Measurements from ENCODE around the gene SEC14L1.
"Not testable (repeated sequence)": the region's sequence is repeated elsewhere in the genome, so short reads cannot be mapped to it uniquely, and the experiment has no call there.

SEC14L1 gene

GRCh38 chr17:77230436-77230830 lies 89.7 kb downstream of the SEC14L1 start:
- DNase-seq (ENCODE audit: insufficient read length, low spot score) (no peak), FAIRE-seq (no peak)

DNA sequence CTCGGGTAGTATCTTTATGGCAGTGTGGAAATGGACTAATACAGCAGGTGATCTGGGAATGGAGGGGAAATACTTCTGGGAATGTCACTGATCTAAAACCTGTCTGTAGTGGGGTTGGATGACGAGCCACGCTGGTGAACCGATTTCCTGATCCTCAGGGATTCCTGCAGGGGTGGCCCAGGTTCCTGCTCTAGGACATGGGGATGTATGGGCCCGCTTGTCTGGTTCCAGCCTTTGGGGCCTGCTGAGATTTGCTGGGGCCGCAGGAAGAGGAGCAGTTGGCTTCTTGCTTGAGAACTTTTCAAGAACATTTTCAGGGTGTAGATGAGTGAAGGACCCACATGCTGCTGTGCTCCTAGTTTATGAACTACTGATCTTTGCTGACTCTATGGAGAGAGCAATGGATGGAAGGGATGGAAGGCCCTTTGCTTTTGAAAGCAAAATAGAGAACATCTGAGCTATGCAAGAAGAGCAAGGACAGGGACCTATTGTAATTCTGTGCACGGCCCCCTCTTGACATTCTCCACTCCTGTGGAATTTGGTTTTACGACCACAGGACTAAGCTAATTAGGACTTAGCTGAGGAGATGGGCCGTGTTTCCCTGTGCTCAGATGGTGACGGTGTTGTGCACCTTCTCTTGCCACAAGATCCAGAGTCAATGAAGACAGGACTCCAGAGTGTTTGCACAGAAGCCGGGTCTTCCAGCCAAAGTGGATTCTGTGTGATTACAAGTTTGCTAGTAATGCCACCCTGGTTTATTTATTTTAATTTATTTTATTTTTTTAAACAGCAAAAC lies 90.5 kb downstream of the SEC14L1 start:
- FAIRE-seq (no peak), DNase-seq (ENCODE audit: insufficient read length, low spot score) (no peak)

DNA sequence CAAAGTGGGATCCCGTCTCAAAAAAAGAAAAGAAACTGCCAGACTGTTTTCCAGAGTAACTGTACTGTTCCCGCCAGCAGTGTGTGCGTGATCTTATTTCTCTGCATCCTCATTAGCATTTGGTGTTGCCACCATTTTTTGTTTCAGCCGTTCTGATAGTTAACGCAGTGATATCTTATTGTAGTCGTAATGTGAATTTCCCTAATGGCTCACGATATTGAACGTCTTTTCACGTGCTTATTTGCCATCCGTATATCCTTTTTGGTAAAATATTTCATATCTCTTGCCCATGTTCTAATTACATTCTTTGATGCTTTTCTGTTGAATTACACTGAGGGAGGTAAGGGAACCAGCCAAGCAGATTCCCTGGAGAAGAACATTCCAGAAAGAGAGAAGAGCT lies 92.4 kb downstream of the SEC14L1 start:
- FAIRE-seq: no peak
- no peak for DNase-seq (ENCODE audit: insufficient read length, low spot score)

DNA sequence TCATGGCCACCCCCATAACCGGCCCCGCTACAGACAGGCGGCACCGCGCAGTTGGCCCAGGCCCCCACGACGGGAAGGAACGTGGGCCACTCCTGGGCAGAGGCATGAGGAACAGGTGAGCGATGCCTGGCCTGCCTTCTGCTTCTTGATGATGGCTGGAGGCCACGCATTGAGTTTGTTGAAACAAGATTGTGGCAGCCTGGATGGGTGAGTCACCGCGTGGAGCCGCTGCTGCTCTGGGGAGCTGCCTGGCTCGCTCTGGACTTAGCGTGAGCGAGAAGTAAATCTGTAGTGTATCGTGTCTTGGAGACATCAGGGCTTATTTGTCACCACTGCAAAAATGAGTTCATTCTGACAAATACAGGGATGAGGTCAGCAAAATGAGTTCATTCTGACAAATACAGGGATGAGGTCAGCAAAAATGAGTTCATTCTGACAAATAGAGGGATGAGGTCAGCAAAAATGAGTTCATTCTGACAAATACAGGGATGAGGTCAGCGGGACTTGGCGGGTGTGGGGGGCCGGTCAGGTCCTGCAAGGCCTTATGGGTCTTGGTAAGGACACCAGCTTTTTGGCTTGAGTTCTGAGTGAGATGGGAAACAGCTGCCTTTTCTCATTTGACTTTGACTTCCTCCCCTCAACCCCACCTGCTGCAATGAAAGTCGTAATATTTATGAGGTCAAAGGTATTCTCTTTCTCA lies 93.0 kb downstream of the SEC14L1 start:
- peak; percentile 98 for FAIRE-seq
- peak; percentile 56 for DNase-seq (ENCODE audit: insufficient read length, low spot score)

DNA sequence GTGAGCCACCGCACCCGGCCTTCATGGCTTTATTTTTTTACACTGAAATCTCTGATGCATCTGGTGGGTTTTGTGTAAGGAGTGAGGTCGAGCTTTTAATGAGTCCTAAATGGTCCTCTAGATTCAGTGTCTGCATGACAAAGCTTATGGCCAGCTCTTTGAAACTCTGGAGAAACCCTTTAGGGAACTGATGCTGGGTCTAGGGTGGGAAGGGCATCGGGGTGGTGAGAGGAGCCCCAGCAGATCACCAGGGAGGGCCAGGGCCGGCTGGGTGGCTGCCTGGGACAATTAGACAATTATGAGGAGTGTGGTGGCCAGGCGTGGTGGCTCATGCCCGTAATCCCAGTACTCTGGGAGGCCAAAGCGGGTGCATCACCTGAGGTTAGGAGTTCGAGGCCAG lies 93.9 kb downstream of the SEC14L1 start:
- no peak for DNase-seq (ENCODE audit: insufficient read length, low spot score)
- peak; percentile 45 for FAIRE-seq

DNA sequence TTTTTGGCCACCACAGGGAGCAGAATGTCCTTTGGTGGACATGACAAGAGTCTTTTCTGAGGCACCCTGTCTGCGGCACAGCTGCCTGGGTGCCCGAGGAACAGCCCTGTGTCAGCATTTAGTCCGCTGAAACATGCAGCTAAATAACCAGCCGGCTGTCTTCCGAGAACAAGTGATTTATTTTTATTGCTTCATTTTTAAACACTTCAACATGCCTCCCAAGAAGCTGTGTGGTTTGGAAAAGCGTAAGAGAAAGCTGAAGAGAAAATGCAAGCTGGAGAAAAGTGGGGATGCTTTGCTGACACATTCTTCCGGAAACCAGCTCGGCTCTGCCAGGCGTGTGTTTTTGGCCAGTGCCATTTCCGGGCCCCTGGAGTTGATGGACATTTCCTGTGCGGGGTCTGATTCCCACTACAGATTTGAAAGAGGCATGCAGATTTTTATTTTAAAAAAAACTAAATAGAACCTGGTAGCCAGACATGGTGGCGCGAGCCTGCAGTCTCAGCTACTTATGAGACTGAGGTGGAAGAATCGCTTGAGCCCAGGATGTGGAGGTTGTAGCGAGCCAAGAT lies 94.7 kb downstream of the SEC14L1 start:
- peak; percentile 59 for DNase-seq (ENCODE audit: insufficient read length, low spot score)
- peak; percentile 94 for FAIRE-seq

GRCh38 chr17:77237232-77238008 lies 96.7 kb downstream of the SEC14L1 start:
- FAIRE-seq: no peak

GRCh38 chr17:77240976-77241375 lies 100.2 kb downstream of the SEC14L1 start:
- FAIRE-seq: no peak
- DNase-seq (ENCODE audit: insufficient read length, low spot score): no peak

More at GRCh38 chr17:77237232-77238008, 96.7 kb downstream of the SEC14L1 start:
- DNase-seq (ENCODE audit: insufficient read length, low spot score): no peak

- no peak for FAIRE-seq
- no peak for DNase-seq (ENCODE audit: insufficient read length, low spot score)
These were observed 101.5 kb downstream of the SEC14L1 start for GRCh38 chr17:77242118-77242851.

- peak; percentile 87 for FAIRE-seq
- DNase-seq (ENCODE audit: insufficient read length, low spot score): peak; percentile 62
These were observed 104.6 kb downstream of the SEC14L1 start for GRCh38 chr17:77245162-77245926.

DNA sequence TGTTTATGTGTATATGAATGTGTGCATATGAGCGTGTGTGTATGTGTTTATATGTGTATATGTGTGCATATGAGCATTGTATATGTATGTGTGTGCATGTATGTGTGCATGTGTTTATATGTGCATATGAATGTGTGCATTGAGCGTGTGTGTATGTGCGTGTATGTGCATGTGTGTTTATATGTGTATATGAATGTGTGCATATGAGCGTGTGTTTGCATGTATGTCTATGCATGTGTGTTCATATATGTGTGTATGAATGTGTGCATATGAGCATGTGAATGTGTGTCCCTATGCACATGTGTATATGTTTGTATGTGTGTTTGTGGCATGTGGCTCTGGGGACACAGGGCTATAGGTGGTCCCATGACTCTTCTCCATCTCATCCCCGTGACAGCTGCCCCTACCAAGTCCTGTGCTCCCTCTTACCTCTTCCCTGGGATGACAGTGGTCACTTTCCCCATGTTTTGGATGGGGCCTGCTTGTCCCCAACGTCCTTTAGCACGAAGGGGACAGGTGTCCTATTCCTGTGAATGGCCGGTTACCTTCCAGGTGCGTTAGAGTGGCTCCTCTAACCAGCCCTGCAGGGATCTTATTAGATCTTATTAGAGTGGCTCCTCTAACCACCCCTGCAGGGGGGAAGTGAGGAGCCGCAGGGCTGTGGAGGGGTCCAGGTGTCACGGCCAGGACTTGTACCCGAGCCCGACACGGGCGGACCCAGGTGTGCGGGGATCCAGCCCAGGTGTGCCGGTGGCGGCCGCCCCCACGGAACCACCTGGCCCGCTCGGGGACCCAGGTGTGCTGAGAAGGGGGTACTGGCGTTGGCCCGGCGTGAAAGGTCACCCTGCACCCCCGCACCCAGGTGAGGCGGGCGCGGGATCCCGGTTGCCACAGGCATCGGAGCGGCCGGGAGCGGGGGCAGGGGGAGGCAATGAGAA lies 105.6 kb downstream of the SEC14L1 start:
- DNase-seq (ENCODE audit: insufficient read length, low spot score): no peak
- FAIRE-seq: peak; percentile 70

- FAIRE-seq: no peak
- DNase-seq (ENCODE audit: insufficient read length, low spot score): peak; percentile 92
These were observed 106.3 kb downstream of the SEC14L1 start for GRCh38 chr17:77247048-77247541.

DNA sequence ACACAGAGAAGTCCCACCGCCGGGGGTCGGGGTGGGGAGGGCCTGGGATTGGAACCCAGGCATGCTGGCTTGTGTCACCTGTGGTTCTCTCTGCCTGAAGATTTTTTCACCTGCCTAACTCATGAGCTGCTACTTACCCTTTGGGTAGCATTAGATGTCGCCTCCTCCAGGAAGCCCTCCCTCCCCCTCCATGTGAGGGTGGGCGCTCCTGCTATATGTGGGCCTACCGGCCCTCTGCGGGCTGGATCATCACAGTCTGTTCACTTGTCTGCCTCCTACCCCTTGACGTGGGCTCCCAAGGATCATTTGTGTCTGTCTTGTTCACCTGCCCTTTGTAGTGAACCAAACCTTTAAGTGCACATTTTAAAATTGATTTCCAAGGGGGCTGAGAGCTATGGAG lies 106.8 kb downstream of the SEC14L1 start:
- DNase-seq (ENCODE audit: insufficient read length, low spot score) (no peak), FAIRE-seq (no peak)

GRCh38 chr17:77248216-77249114 lies 107.7 kb downstream of the SEC14L1 start:
- FAIRE-seq (no peak), DNase-seq (ENCODE audit: insufficient read length, low spot score) (no peak)

DNA sequence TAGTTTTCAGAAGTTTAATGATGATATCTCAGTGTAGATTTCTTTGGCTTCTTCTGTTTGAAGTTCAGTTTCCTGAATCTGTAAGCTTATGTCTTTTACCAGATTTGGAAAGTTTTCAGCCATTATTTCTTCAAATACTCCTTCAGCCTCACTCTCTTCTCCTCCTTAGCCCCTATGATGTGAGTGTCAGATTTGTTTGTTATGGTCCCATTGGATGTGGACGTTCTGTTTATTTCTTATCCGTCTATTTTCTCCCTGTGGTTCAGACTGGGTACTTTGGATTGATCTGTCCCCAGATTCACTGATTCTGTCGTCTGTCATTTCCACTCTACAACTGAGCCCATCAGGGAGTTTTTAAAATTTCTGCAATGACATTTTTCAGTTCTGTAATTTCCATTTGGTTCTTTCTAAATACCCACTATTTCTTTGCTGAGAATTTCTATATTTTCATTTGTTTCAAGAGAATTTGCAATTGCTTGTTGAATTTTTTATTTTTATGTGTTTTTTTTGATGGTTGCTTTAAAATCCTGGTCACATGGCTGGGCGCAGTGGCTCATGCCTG lies 110.9 kb downstream of the SEC14L1 start:
- DNase-seq (ENCODE audit: insufficient read length, low spot score) (no peak), FAIRE-seq (no peak)

DNA sequence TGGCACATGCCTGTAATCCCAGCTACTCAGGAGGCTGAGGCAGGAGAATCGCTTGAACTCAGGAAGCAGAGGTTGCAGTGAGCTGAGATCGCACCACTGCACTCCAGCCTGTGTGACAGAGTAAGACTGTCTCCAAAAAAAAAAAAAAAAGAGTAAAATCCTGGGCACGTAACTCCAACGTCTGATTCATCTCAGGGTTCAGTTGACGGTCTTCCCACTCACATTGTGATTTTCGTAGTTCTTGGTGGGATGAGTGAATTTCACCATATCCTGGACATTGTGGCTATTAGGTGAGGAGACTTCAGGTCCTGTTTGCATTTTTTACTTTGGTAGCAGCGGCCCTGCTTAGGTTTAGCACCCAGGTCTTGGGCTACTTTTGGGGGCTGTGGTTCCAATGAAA lies 111.5 kb downstream of the SEC14L1 start:
- FAIRE-seq; DNase-seq (ENCODE audit: insufficient read length, low spot score): not testable (repeated sequence)

GRCh38 chr17:77253611-77254051 lies 112.9 kb downstream of the SEC14L1 start:
- DNase-seq (ENCODE audit: insufficient read length, low spot score) (no peak), FAIRE-seq (no peak)
